Measurements from ENCODE around the gene LONP2.
"Not testable (repeated sequence)": the region's sequence is repeated elsewhere in the genome, so short reads cannot be mapped to it uniquely, and the experiment has no call there.

Gene LONP2

DNA sequence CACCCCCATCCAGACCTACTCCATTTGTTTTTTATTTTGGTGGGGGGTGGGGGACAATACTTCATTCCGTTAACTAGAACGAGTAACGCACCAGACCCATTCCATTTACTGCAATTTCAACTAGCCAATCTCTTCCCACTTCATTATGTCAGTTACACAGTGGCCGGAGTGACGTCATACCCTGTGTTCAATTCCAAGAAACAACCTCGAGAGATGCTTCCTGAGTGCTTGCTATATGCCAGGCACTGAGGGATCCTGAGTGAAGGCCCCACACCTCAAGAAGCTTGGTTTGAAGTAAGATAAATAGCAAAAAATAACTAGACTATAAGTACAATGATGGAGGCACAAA is 150.2 kb downstream of the LONP2 start:
- Histone ChIP-seq H2AFZ (ENCODE audit: low read depth, low read length, severe bottlenecking) (no peak overlapping the region), H3K36me3 (ENCODE audit: low read length) (no peaks in the 10 kb centered on the region), H3K9ac (ENCODE audit: low read length) (no peak overlapping the region), H3K27me3 (ENCODE audit: low read length) (no peaks in the 10 kb centered on the region), H3K27ac (ENCODE audit: low read depth, low read length) (no peak overlapping the region), H3K79me2 (ENCODE audit: insufficient read depth, low read length) (no peaks in the 10 kb centered on the region), H3F3A (ENCODE audit: insufficient read depth) (no peaks in the 10 kb centered on the region), H4K20me1 (ENCODE audit: low read depth, low read length) (no peaks in the 10 kb centered on the region), H3K4me2 (ENCODE audit: low read depth, low read length, poor library complexity, severe bottlenecking) (no peak overlapping the region), H3K4me3 (ENCODE audit: insufficient read depth, low read length, poor library complexity, severe bottlenecking) (no peak overlapping the region), H3K9me2 (replicated peaks; ENCODE audit: insufficient read depth, low read length) (no peaks in the 10 kb centered on the region), H3K9me3 (ENCODE audit: insufficient read depth, low read length) (no peaks in the 10 kb centered on the region)
- TF ChIP-seq EZH2phosphoT487 (conservative IDR thresholded peaks at IDR 0.05; ENCODE audit: low read length): no peak
- TF ChIP-seq, protein P1, sequence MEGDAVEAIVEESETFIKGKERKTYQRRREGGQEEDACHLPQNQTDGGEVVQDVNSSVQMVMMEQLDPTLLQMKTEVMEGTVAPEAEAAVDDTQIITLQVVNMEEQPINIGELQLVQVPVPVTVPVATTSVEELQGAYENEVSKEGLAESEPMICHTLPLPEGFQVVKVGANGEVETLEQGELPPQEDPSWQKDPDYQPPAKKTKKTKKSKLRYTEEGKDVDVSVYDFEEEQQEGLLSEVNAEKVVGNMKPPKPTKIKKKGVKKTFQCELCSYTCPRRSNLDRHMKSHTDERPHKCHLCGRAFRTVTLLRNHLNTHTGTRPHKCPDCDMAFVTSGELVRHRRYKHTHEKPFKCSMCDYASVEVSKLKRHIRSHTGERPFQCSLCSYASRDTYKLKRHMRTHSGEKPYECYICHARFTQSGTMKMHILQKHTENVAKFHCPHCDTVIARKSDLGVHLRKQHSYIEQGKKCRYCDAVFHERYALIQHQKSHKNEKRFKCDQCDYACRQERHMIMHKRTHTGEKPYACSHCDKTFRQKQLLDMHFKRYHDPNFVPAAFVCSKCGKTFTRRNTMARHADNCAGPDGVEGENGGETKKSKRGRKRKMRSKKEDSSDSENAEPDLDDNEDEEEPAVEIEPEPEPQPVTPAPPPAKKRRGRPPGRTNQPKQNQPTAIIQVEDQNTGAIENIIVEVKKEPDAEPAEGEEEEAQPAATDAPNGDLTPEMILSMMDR (IDR thresholded peaks at IDR 0.05; ENCODE audit: insufficient read depth, low read length, poor library complexity, severe bottlenecking): no peak

DNA sequence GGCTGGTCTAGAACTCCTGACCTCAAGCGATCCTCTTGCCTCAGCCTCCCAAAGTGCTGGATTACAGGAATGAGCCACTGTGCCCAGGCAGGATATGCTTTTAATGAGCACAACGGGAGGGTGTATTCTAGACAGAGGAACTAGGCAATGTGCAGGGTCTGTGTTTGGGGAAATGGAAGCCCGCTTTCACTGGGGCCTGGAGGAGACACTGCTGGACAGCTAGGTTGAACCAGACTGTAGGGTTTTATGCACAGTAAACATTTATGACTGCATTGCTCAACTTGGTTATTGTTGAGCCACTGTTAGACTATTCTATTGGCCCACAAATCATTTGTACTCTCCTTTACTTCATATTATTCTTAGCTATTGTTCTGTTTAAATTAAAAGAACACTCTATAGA is 151.3 kb downstream of the LONP2 start:
- Histone ChIP-seq H3K27ac (ENCODE audit: low read depth, low read length) (no peak overlapping the region), H3K4me3 (ENCODE audit: insufficient read depth, low read length, poor library complexity, severe bottlenecking) (no peak overlapping the region), H3K4me2 (ENCODE audit: low read depth, low read length, poor library complexity, severe bottlenecking) (no peak overlapping the region), H3F3A (ENCODE audit: insufficient read depth) (no peaks in the 10 kb centered on the region), H4K20me1 (ENCODE audit: low read depth, low read length) (no peaks in the 10 kb centered on the region), H3K9me2 (replicated peaks; ENCODE audit: insufficient read depth, low read length) (no peaks in the 10 kb centered on the region), H2AFZ (ENCODE audit: low read depth, low read length, severe bottlenecking) (no peak overlapping the region), H3K36me3 (ENCODE audit: low read length) (no peaks in the 10 kb centered on the region), H3K9me3 (ENCODE audit: insufficient read depth, low read length) (no peaks in the 10 kb centered on the region), H3K9ac (ENCODE audit: low read length) (no peak overlapping the region), H3K79me2 (ENCODE audit: insufficient read depth, low read length) (no peaks in the 10 kb centered on the region), H3K27me3 (ENCODE audit: low read length) (no peaks in the 10 kb centered on the region)
- TF ChIP-seq, protein P1 (IDR thresholded peaks at IDR 0.05; ENCODE audit: insufficient read depth, low read length, poor library complexity, severe bottlenecking): no peak
- no peak for TF ChIP-seq EZH2phosphoT487 (conservative IDR thresholded peaks at IDR 0.05; ENCODE audit: low read length)

DNA sequence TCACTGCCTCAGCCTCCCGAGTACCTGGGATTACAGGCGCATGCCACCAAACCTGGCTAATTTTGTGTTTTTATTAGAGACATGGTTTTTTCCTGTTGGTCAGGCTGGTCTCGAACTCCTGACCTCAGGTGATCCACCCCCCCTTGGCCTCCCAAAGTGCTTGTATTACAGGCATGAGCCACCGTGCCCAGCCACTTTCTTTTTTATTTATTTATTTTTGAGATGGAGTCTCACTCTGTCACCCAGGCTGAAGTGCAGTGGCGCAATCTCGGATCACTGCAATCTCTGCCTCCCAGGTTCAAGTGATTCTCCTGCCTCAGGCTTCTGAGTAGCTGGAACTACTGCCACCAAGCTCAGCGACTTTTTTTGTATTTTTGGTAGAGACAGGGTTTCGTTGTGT is 158.4 kb downstream of the LONP2 start:
- not testable (repeated sequence) for H3K36me3 ChIP-seq (ENCODE audit: low read length); H3K4me2 ChIP-seq (ENCODE audit: low read depth, low read length, poor library complexity, severe bottlenecking); H3K79me2 ChIP-seq (ENCODE audit: insufficient read depth, low read length); H3F3A ChIP-seq (ENCODE audit: insufficient read depth); H3K9ac ChIP-seq (ENCODE audit: low read length); H3K9me3 ChIP-seq (ENCODE audit: insufficient read depth, low read length); H4K20me1 ChIP-seq (ENCODE audit: low read depth, low read length); H3K27ac ChIP-seq (ENCODE audit: low read depth, low read length); H3K27me3 ChIP-seq (ENCODE audit: low read length); H3K4me3 ChIP-seq (ENCODE audit: insufficient read depth, low read length, poor library complexity, severe bottlenecking); H2AFZ ChIP-seq (ENCODE audit: low read depth, low read length, severe bottlenecking); H3K9me2 ChIP-seq (replicated peaks; ENCODE audit: insufficient read depth, low read length)

DNA sequence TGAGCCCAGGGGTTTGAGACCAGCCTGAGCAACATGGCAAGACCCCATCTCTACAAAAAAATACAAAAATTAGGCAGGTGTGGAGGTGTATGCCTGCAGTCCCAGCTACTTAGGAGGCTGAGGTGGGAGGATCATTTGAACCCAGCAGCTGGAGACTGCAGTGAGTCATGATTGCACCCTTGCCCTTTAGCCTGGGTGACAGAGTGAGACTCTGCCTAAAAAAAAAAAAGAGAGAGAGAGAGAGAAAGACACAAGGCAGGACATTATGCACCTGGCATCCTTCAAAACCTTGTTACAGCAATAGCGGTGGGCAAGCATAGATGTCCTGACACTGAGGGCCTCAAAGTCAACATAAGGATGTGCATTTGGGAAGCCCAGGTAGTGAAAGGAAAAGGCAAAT is 161.1 kb downstream of the LONP2 start:
- H3K9me2 ChIP-seq (replicated peaks; ENCODE audit: insufficient read depth, low read length): no peaks in the 10 kb centered on the region
- no peaks in the 10 kb centered on the region for H3K36me3 ChIP-seq (ENCODE audit: low read length)
- H3K4me3 ChIP-seq (ENCODE audit: insufficient read depth, low read length, poor library complexity, severe bottlenecking): no peak overlapping the region
- no peaks in the 10 kb centered on the region for H3K79me2 ChIP-seq (ENCODE audit: insufficient read depth, low read length)
- no peaks in the 10 kb centered on the region for H3K27me3 ChIP-seq (ENCODE audit: low read length)
- no peak overlapping the region for H3K27ac ChIP-seq (ENCODE audit: low read depth, low read length)
- no peak overlapping the region for H3K4me2 ChIP-seq (ENCODE audit: low read depth, low read length, poor library complexity, severe bottlenecking)
- no peaks in the 10 kb centered on the region for H3F3A ChIP-seq (ENCODE audit: insufficient read depth)
- no peak overlapping the region for H2AFZ ChIP-seq (ENCODE audit: low read depth, low read length, severe bottlenecking)
- TF ChIP-seq, protein P1 (IDR thresholded peaks at IDR 0.05; ENCODE audit: insufficient read depth, low read length, poor library complexity, severe bottlenecking): no peak
- TF ChIP-seq EZH2phosphoT487 (conservative IDR thresholded peaks at IDR 0.05; ENCODE audit: low read length): no peak
- H3K9me3 ChIP-seq (ENCODE audit: insufficient read depth, low read length): no peaks in the 10 kb centered on the region
- no peak overlapping the region for H3K9ac ChIP-seq (ENCODE audit: low read length)
- H4K20me1 ChIP-seq (ENCODE audit: low read depth, low read length): no peaks in the 10 kb centered on the region

Data from SU-DHL-6 (cell line).